A204.1 (cell line): ENCODE results near the gene SDCBP2.

Experiments
- FAIRE-seq: peaks from 2 replicates; lab custom pipeline; 2012; peaks lifted over from hg19 to GRCh38; lab: Jason Lieb, UNC

The SDCBP2 gene

DNA sequence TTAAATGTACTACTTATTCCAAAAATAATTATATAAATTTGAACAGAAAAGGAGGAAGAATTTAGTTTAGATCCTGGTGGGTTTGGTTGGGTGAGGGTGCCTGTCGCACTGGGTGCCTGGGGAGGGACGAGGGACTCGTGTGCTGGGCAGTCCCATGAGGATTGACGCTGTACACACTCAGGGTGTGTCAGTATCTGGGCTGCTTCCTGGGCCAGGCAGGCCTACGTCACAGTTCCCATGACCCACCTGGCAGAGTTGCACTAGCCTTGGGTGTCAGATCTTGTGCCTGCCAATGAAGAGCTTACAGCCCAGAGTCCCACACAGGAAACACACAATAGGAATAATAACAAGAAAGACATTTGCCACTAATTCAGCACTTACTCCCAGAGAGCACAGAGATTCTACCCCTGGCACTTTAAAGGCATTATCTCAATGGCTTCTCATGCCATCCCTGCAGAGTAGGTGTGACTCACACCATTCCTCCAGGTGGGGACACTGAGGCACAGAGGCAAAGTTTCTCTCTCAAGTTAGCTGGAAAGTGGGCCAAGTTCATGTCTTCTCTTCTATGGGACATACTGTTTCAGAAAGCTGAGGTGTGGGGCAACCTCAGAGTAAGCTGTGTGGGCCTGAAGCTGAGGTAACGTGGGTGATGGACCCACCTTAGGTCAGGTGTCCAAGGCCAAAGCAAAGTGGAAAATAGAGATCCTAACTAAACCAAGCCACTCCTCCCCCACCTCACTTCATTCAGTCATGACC lies 1.3 kb upstream of the SDCBP2 start:
- no peak for FAIRE-seq

DNA sequence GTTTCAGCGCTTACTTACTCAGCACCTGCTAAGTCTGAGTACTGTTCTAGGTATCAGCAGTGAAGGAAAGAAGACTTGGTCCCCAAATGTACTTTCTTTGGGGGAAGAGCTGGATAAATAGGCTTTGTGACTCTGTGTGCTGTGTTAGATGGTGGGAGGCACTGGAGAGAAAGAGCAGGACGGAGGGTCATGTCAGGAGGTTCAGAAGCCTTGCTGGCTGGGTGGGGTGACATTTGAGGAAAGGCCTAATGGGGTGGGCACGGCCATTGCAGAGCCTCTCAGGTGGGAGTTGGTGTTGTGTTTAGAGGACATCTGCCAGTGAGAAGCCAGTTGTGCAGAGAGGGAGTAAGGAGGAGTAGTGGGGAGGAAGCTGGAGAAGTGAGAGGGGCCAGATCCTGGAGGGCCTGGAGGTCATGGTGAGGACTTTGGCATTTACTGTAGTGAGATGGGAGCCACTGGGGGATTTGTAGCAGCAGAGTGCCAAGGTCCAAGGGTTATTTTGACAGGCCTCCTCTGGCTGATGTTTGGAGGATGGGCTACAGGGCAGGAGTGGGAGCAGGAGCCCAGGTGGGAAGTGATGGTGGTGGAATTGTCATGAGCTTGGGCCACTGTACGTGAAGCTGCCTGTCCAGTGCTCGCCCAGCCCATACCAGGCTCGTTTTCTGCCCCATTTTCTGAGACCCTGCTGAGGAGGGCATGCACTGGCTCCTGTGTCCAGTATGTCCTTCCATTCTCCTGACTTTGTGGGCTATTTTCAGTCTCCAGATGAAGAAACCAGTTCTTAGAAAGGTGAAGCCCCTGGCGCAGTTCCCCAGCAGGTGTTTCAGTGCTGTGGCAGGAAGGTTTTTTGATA lies 886 bp downstream of the SDCBP2 start:
- FAIRE-seq: no peak

DNA sequence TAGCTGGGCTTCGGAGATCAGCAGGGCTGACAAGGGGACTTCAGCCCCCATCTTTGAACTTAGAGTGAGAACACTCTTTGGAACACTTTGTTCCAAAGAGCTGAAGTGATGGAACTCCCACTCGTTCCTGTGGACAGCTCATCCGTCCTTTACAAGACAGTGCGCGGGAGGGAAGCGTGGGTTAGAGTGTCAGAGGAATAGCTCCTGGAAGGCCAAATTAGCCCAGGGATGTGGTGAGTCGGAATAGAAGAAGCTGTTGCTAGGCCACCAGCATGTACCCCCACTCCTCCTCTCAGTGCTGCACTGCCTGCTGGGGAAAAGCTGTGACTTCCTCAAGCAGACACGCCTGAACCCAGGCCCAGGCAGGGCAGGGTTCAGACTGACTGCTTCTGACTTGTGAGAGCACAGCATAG lies 1.7 kb downstream of the SDCBP2 start:
- no peak for FAIRE-seq

DNA sequence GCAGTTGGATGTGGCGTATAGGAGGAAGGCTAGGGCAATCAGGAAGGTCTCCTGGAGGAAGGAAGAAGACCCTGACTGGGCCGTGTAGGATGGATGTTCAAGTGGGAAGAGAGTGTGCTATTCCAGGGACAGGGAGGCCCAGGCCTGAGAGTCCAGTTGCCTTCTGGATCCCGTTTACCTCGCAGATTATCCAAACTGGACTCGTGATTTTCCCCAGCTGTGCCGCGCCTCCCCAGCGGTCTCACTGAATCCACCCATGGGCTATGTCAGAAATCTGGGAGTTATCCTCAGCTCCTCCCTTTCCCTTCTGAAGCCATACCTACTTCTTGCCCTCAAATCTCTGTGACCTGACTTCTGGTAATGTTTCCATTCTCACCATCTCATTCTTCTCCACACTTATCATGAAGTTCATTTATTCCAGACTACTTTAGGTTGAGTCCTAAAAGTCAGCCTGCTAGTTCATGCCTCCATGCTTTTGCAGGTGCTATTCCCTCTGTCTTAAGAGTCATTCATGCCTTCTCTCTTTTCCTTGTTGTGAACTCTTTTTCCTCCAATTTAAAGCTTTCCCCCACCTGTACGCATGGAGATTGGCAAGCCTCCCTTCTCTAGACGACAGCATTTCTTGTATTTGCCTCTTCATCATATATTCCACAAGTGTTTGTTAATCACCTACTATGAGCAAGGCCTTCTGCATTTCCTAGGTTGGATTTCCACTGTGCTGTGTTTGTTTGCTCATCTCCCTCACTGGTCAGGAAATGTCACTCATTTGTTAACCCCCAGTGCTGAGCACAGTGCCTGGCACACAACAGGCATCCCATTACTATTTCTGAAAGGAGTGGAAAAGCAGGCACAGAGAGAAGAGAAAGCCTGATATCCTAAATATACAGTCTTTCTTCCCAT lies 2.7 kb downstream of the SDCBP2 start:
- no peak for FAIRE-seq

DNA sequence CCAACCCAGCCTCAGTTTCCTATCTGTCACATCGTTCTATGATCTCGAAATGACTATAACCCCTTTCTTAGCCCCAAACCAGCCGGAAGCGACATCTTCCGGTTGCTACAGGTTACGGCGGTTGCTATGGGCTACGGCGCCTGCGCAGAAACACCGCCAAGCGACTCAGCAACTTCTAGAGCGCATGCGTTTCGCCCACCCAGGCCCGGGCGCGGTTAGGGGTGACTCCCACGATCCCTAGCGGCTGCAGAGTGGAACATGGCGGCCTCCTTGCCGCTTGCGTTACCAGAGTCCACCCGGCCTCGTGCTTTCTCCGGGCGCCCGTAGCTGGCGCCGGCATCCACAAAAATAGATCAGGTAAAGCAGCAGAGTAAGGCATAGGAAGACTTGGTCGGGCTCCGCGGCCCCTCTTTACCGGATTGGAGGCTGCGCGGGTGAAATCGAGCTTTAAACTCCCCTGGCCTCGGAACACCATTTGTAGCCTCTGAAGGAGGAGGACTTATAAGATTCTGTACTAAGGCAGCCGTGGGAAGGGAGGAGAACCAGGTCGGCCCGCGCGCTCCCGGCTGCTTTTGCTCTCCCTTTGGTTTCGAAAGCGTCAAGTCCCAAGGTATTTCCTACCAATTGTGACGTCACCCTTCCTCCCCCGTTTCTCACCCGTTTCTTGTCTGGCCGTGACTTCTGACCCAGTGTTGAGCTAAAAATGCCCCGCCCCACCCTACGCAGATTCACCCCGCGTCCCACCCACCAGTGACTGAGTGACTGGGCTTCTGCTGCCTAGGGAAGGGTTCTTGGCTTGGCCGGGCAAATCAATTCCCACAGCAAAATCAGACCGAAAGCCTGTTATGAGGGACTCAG lies 3.5 kb downstream of the SDCBP2 start:
- peak; percentile 92 for FAIRE-seq

DNA sequence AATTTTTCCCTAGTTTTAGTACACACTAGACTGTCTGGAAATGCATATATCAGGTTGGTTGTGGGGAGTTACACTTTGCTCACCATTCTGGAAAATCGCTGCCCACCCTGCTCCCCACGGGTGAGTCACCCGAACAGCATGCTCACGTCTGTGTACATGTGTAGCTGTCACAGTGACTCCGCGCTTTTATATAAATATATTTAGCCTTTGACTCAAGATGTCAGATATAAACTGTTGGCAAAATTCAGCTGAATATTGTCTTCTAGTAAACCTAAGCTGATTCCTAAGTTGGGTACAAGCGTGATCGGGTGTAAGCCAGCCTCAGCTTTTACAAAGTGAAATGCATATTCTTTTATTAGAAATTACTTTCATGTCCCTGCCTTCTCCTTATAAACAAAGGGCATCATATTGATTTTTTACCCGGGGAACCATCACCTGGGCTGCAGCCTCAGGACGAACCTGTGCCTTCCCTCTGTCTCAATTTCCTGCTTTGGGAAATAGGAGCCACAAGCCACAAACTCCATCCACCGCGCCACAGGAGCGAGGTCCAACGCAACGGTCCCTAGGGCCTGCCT lies 4.3 kb downstream of the SDCBP2 start:
- FAIRE-seq: no peak

DNA sequence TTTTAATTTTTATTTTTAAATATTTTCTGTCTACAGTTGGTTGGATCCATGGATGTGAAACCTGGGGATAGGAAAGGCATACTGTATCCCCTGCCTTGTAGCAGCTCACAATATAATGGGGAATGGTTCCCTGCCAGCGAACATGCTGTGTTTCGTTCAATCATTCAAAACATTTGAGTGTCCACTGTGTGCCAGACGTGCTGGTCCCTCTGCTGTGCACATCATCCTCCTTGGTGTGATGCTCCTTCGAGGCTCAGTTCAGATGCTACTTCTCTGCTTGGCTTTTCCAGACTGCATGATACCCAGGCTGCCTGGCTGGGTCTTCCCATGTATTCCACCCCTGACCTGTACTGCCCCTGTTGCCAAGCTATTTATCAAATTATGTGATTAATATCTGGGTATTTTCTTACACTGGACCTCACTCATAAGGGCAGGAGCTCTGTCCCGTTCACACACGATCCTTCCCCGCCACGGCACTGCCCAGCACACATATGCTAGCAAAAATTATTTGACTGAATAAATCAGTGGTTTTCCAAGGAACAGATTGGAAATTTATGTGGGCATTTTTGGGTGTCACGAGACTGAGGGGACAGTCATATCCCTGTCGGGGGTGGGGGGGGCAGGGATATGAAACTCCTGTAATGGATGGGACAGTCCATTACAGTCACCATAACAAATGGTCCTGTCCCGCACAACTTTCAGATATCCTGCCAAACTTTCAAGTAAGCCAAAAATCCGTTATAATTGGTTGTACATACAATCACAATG lies 4.9 kb downstream of the SDCBP2 start:
- no peak for FAIRE-seq

DNA sequence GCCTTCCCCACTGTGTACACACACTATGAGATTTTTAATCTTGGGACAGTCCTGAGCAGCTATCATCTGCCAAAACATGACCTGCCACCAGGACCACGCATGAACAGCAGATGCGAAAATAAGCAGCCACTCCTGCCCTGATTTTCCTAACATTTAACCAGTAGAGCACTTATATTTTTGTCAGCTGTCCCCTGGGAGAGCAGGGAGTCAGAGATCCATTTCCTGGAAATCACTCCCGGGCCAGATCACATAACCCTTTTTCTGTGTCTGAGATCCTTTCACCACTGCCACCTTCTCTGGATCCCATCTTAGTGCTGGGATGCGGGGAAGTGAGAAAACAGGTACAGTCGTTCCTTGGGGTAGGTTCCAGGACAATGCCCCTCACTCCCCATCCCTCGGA lies 5.7 kb downstream of the SDCBP2 start:
- no peak for FAIRE-seq

DNA sequence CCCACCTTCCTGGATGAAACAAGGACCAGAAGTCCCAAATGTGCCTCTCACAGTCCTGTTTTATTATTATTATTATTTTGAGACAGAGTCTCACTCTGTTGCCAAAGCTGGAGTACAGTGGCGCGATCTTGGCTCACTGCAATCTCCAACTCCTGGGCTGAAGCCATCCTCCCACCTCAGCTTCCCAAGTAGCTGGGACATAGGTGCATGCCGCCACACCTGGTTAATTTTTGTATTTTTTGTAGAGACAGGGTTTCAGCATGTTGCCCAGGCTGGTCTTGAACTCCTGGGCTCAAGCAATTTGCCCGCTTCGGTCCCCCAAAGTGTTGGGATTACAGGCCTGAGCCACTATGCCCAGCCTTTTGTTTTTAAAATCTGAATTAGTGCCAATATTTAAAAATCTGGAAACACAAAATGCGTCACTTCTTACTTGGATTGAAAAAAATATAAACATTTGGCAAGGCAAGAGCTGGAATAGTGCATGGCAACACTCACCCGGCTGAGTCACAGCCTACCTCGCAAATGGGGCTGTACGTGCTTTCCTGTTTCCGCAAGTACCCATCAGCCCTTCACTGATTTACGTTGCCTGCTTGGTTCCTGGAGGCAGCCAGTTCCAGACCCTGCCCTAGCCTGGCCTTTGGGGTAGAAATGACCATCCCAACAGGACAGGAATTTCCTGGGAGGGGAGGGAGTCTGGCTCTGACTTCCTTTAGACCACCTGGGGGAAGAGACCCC lies 6.3 kb downstream of the SDCBP2 start:
- no peak for FAIRE-seq

DNA sequence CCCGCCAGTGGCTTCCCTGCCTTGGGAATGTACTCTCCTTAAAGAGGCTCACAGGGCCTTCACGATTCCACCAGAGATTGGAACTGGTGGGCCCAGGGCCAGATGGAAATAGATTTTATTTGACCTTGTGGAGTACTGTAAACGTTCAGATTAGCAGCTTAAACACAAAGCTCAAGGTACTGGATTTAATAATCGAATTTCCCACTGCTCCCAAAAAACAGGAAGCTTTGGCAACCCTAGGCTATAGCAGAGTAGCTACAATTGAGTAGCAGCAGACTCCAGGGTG lies 7.3 kb downstream of the SDCBP2 start:
- FAIRE-seq: no peak

DNA sequence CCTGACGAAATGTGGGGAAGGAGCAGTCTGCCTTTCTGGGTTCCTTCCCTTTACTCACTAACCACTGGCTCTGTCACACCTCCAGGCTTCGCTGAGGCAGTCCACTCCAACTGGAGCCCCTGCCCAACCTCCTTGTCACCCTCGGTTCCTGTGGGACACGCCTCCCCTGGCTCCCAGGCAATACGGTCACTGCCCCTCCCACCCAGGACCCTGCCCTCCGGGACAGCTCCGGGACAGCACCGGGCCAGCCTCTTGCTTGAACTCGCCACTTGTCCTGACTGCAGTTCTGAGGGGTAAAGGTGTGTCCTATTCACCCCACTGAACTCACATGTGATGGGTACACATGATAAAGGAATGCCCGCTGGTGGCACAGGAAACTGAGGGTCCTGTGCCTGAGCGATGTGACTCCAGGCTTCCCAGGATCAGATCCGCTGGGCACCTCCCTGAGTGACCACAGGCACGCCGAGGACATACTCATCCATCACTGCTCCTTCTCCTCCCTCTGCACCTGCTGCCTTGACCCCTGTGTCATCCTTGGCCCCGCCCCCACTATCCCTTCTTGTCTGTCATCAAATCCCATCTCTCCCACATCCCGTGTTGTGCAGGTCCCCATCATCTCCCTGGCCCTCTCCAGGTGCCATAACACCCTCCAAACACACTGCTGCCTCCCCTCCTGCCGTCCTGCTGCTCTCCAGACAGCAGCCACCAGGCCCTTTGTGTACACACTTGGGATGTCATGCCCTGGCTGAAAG lies 7.9 kb downstream of the SDCBP2 start:
- no peak for FAIRE-seq

DNA sequence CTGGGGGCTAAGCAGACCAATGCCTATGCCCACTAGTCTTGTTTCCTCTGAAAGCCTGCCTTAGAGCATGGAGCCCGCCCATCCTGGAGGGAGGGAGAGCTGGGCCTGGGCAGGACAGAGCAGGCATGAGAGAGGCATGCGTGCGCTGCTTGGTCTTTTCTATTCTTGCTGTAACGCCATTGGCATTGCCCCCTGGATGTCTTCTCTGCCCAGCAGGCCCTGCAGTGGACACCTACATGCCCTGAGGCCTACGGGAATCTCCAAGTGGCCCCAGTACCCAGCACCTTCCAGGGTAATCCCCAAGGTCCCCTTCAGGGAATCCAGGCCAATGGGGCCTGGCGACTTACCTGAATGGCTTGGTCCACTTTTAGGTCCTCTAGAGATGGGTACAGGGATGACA lies 8.9 kb downstream of the SDCBP2 start:
- FAIRE-seq: no peak

DNA sequence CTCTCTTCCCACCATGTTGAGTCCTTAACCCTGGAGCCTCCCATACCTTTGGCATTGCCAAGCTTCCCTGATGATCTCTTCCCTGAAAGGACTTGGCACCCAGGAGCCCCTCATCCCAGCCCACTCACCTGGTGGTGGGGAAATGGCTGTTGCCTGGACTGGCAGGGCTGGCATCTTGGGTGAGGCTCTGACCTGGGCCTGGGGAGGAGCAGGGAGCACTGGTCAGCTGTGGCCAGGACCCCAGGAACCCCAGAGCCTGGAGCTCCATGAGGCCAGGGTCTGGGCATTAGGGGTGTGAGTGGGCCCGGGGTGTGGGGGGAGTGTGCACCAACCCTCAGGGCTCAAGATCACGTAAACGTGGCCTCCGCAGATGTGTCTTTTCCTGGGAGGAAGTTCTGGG lies 9.5 kb downstream of the SDCBP2 start:
- no peak for FAIRE-seq

DNA sequence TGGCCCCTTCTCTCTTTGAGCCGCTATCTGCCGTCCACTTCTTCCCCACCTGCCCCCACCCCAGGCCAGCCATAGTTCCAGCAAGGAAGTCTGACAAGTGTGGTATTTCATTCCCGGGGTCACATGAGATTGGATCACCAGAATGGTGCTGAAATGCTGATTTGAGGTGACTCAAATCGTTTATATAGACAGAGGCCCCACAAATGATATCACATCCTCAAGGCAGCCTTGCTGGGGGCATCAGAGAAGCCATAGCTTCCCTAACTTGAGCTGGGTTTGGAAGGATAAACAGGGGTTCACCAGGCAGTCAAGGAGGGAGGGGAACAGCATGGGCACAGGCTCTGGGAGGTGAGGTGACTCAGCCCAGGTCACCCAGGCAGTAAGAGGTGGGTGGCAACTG lies 9.9 kb downstream of the SDCBP2 start:
- no peak for FAIRE-seq

DNA sequence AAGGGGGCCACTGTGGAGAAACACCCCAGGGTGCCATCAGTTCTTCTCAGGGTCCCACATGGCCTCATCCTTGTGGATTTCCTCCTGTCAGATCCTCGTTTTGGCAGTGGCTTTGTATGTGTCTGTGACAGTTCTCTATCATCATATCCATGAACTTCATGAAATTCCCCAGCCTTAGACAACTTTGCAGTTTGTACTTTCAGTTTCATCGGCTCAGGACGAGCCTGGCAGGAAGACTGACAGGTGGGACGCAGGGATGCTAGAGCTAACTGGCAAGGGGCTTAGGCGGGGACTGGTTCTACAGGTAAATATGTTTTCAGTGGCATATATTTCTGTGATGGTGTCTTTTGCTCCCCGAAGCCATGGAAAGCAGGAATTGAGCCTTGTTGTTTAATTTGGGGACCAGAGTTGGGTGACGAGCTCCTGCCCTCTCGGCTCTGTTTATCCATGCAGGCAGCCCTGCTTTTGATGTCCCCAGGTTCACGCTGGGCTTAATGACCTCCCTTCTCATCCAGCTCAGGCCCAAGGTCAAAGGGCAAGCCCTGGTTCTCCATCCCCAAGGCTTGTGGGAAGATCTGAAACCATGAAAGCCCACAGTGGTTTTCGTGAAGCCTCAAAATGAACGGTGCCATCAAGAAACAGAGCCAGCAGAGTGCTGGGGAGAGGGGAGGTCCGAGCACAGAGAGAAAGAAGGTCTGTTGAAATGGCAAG lies 11.2 kb downstream of the SDCBP2 start:
- no peak for FAIRE-seq

DNA sequence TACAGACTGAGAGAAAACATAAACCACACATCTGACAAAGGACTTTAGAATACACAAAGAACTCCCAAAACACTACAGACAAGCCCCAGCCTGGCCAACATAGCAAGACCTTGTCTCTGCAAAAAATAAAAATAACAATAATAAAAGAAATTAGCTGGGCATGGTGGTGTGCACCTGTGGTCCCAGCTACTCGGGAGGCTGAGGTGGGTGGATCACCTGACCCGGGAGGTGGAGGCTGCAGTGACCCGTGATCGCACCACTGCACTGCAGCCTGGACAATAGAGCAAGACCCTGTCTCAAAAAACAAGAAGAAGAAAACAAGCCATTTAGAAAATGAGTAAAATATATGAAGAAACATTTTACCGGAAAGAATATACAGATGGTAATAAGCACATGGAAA lies 13.1 kb downstream of the SDCBP2 start:
- no peak for FAIRE-seq

DNA sequence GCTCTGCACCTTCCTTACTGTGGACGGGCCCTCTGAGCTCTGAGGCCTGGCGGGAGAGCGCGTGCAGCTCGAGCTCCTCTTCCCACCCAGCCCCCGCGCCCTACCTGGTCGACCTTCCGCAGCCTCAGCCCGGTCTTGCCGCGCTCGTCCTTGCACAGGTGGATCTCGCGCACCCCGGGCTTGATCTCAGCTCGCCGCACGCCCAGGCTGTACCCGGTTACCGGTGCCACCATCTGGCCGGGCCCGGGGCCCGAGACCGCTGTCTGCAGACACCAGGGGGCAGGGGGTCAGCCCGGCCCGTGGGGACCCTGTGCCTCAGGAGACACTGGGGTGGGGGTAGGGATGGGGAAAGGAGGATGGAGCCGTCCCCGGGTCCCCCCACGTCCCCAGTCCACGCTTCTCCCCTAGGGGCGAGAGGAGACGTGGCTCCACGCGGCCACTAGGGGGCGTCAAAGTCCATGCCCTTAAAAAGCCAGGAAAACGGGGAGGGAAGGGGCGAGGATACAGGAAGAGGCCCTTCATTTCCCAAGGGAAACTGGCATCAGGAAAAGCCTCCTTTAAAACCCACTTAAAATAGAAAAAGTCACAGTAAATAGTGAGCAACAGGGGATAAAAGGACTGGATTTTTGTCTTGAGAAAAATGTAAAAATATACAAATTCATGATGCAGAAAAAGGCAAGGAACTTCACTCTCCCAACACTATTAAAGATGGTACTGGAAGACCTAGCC lies 15.5 kb downstream of the SDCBP2 start:
- no peak for FAIRE-seq

DNA sequence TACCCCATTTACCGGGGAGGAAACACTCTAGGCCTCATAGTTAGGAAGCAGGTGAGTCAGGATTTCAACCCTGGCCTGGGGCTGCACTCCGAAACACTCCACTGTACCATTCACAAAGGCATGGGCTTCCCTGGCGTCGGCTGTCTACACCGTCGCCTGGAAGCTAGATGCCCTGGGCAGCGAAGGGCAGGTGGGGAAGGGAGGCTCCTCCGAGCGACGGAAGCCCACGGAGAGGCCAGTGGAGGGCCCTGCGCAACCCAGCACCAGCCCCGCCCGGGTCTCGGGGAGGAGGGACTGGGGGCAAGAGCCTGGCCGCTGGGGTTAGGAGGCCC lies 16.1 kb downstream of the SDCBP2 start:
- no peak for FAIRE-seq
